Muscle of leg (tissue), 11 donors: ENCODE data around the gene TMEM87B. TPM values are rescaled to one million over a fixed set of nuclear protein-coding genes. Genes with fewer than 3 reads are reported as not detected.

ENCODE experiments used
- DNase-seq: peaks from one replicate; pipeline ENCODE4 v3.0.0; 2013
- H3K27ac ChIP-seq: one replicate; pipeline ENCODE4 v1.5.1; 2013; ENCODE audit warnings: mild to moderate bottlenecking, low read length, control low read depth
- H3K27me3 ChIP-seq: one replicate; pipeline ENCODE4 v1.6.1; 2013; ENCODE audit warnings: low read length; ENCODE audit not compliant: control insufficient read depth, insufficient read depth
- H3K36me3 ChIP-seq: one replicate; pipeline ENCODE4 v1.6.1; 2013; ENCODE audit warnings: low read length; ENCODE audit not compliant: control insufficient read depth, insufficient read depth
- H3K4me1 ChIP-seq: one replicate; pipeline ENCODE4 v1.6.1; 2013; ENCODE audit warnings: low read length; ENCODE audit not compliant: control insufficient read depth, insufficient read depth
- H3K4me3 ChIP-seq: one replicate; pipeline ENCODE4 v1.5.1; 2013; ENCODE audit warnings: low read length, control low read depth
- H3K9me3 ChIP-seq: replicated peaks from 2 replicates; pipeline ENCODE4 v1.6.1; 2013; ENCODE audit warnings: low read depth, low read length; ENCODE audit not compliant: control insufficient read depth
- WGBS: methylation state at CpG from one replicate; pipeline ENCODE4 v1.1.5; 2013; ENCODE audit warnings: missing lambda C conversion rate; ENCODE audit not compliant: insufficient coverage; 5-methylcytosine and 5-hydroxymethylcytosine counted together
- polyA plus RNA-seq, 8 donors: library from polyadenylated mRNA; unstranded; fragments of 120-200 nt; gene quantifications; one replicate each; pipeline versions ENCODE4 v1.2.1 to v1.2.3, GENCODE V29; 2013; ENCODE audit warnings: inconsistent platforms in 1 of 8, low replicate concordance in 1 of 8; ENCODE audit not compliant: insufficient read length in 8 of 8, insufficient read depth in 1 of 8
- total RNA-seq: library from RNA; stranded (reverse); fragments of 120-200 nt; gene quantifications from one replicate; pipeline ENCODE4 v1.2.4, GENCODE V29; 2013

Gene TMEM87B
- total and polyA plus RNA-seq, 9 donors = 11.6 to 24.5 (median 15.1) TPM

GRCh38 chr2:112153179-112153490 lies 98.1 kb downstream of the TMEM87B start:
- peaks cover 40% of the 10 kb centered on the region for H3K4me1 ChIP-seq
- no peak overlapping the region for H3K27ac ChIP-seq
- no peak overlapping the region for H3K4me3 ChIP-seq
- no peaks in the 10 kb centered on the region for H3K36me3 ChIP-seq
- no peaks in the 10 kb centered on the region for H3K9me3 ChIP-seq
- 90% methylated on average over 12 of the region's 12 CpGs for WGBS
- no peak for DNase-seq
- no peaks in the 10 kb centered on the region for H3K27me3 ChIP-seq

- WGBS = 98% methylated on average over 8 of the region's 10 CpGs
- no peak overlapping the region for H3K27ac ChIP-seq
- H3K9me3 ChIP-seq = no peaks in the 10 kb centered on the region
These were observed 98.4 kb downstream of the TMEM87B start for GRCh38 chr2:112153501-112153900.

GRCh38 chr2:112154246-112155117 lies 99.4 kb downstream of the TMEM87B start:
- DNase-seq = no peak
- Histone ChIP-seq H3K9me3 (no peaks in the 10 kb centered on the region), H3K4me3 (no peak overlapping the region), H3K27me3 (no peaks in the 10 kb centered on the region), H3K36me3 (no peaks in the 10 kb centered on the region), H3K27ac (no peak overlapping the region), H3K4me1 (peaks cover 27% of the 10 kb centered on the region)
- whole genome bisulfite sequencing = 73% methylated on average over 11 of the region's 14 CpGs

More at GRCh38 chr2:112153501-112153900, 98.4 kb downstream of the TMEM87B start:
- Histone ChIP-seq H3K4me1 (peaks cover 37% of the 10 kb centered on the region), H3K36me3 (no peaks in the 10 kb centered on the region), H3K4me3 (no peak overlapping the region), H3K27me3 (no peaks in the 10 kb centered on the region)
- no peak for DNase-seq

- DNase-seq = peak; percentile 49
- H3K4me1 ChIP-seq = peaks cover 19% of the 10 kb centered on the region
- no peaks in the 10 kb centered on the region for H3K36me3 ChIP-seq
- peak overlapping the region; percentile 47 for H3K27ac ChIP-seq
- no peak overlapping the region for H3K4me3 ChIP-seq
- 80% methylated on average over 22 of the region's 27 CpGs for WGBS
- H3K27me3 ChIP-seq = no peaks in the 10 kb centered on the region
- no peaks in the 10 kb centered on the region for H3K9me3 ChIP-seq
These were observed 100.5 kb downstream of the TMEM87B start for GRCh38 chr2:112155331-112156151.

- WGBS = 71% methylated on average over 10 of the region's 21 CpGs
- peaks cover 25% of the 10 kb centered on the region for H3K4me1 ChIP-seq
- no peaks in the 10 kb centered on the region for H3K27me3 ChIP-seq
- H3K9me3 ChIP-seq = no peaks in the 10 kb centered on the region
- H3K4me3 ChIP-seq = no peak overlapping the region
- DNase-seq = no peak
- H3K36me3 ChIP-seq = no peaks in the 10 kb centered on the region
- H3K27ac ChIP-seq = peak overlapping the region; percentile 47
These were observed 101.3 kb downstream of the TMEM87B start for GRCh38 chr2:112156152-112156986.

GRCh38 chr2:112157472-112157871 lies 102.4 kb downstream of the TMEM87B start:
- H3K27ac ChIP-seq = no peak overlapping the region
- peaks cover 31% of the 10 kb centered on the region for H3K4me1 ChIP-seq
- H3K27me3 ChIP-seq = no peaks in the 10 kb centered on the region
- no peak for DNase-seq
- 70% methylated on average over 2 of the region's 3 CpGs for WGBS
- no peaks in the 10 kb centered on the region for H3K9me3 ChIP-seq
- H3K4me3 ChIP-seq = no peak overlapping the region
- H3K36me3 ChIP-seq = no peaks in the 10 kb centered on the region

GRCh38 chr2:112159454-112159921 lies 104.4 kb downstream of the TMEM87B start:
- no peaks in the 10 kb centered on the region for H3K27me3 ChIP-seq
- no peaks in the 10 kb centered on the region for H3K36me3 ChIP-seq
- DNase-seq = no peak
- WGBS = 92% methylated on average over 28 of the region's 31 CpGs
- H3K27ac ChIP-seq = no peak overlapping the region
- H3K4me3 ChIP-seq = no peak overlapping the region
- no peaks in the 10 kb centered on the region for H3K9me3 ChIP-seq
- peaks cover 30% of the 10 kb centered on the region for H3K4me1 ChIP-seq

- Histone ChIP-seq H3K27ac (no peak overlapping the region), H3K36me3 (no peaks in the 10 kb centered on the region), H3K9me3 (no peaks in the 10 kb centered on the region), H3K4me3 (no peak overlapping the region), H3K27me3 (no peaks in the 10 kb centered on the region), H3K4me1 (peaks cover 21% of the 10 kb centered on the region)
- DNase-seq = no peak
- 84% methylated on average over 8 of the region's 52 CpGs for WGBS
These were observed 105.5 kb downstream of the TMEM87B start for GRCh38 chr2:112160283-112161250.
